GM19397 (cell line): ENCODE measurements around the gene SKIC3.

Experiments
- ATAC-seq: cut with Tn5 transposase; IDR thresholded peaks from one replicate; pipeline ENCODE4 v1.9.1; 2021; ENCODE audit warnings: mild to moderate bottlenecking, moderate library complexity; ENCODE audit not compliant: unreplicated experiment

Gene SKIC3

GRCh38 chr5:95554647-95555548 lies at the start of gene SKIC3, which contains the start of gene ARSK:
Gene SKIC3, minus strand, starts transcription at chr5:95554977. Its CDS starts 7,827 bp downstream, at chr5:95547150.
Gene ARSK, plus strand, starts transcription at chr5:95555101. Its CDS starts 178 bp downstream, at chr5:95555279.
- ATAC-seq = peak; percentile 87

- ATAC-seq = no peak
Measured at GRCh38 chr5:95600557-95600956, 45.8 kb upstream of the SKIC3 start.

- ATAC-seq = no peak
Measured at GRCh38 chr5:95599252-95599651, 44.5 kb upstream of the SKIC3 start.

- no peak for ATAC-seq
Measured at GRCh38 chr5:95595289-95595931, 40.6 kb upstream of the SKIC3 start.

- ATAC-seq = peak; percentile 60
Measured at GRCh38 chr5:95591490-95591901, 36.7 kb upstream of the SKIC3 start.

- ATAC-seq = no peak
Measured at GRCh38 chr5:95590880-95591279, 36.1 kb upstream of the SKIC3 start.

- ATAC-seq = no peak
Measured at GRCh38 chr5:95583992-95584391, 29.2 kb upstream of the SKIC3 start.

GRCh38 chr5:95581576-95581975 lies 26.8 kb upstream of the SKIC3 start:
- ATAC-seq = no peak

- ATAC-seq = no peak
Measured at GRCh38 chr5:95572016-95572415, 17.2 kb upstream of the SKIC3 start.

GRCh38 chr5:95565280-95565920 lies 10.6 kb upstream of the SKIC3 start:
- no peak for ATAC-seq

GRCh38 chr5:95564450-95564849 lies 9.7 kb upstream of the SKIC3 start:
- ATAC-seq = no peak

- no peak for ATAC-seq
Measured at GRCh38 chr5:95563367-95563766, 8.6 kb upstream of the SKIC3 start.

GRCh38 chr5:95562282-95562681 lies 7.5 kb upstream of the SKIC3 start:
- ATAC-seq = no peak

GRCh38 chr5:95557841-95558240 lies 3.1 kb upstream of the SKIC3 start:
- no peak for ATAC-seq

- no peak for ATAC-seq
Measured at GRCh38 chr5:95555553-95555952, 776 bp upstream of the SKIC3 start.

- peak; percentile 25 for ATAC-seq
Measured at GRCh38 chr5:95554331-95554646, 488 bp downstream of the SKIC3 start.

GRCh38 chr5:95549030-95549429 lies 5.7 kb downstream of the SKIC3 start:
- ATAC-seq = no peak

- no peak for ATAC-seq
Measured at GRCh38 chr5:95543017-95543705, 11.6 kb downstream of the SKIC3 start.

GRCh38 chr5:95537501-95537900 lies 17.3 kb downstream of the SKIC3 start:
- ATAC-seq = no peak

- no peak for ATAC-seq
Measured at GRCh38 chr5:95533761-95534160, 21.0 kb downstream of the SKIC3 start.

GRCh38 chr5:95533106-95533505 lies 21.7 kb downstream of the SKIC3 start:
- no peak for ATAC-seq
